H54 (cell line): ENCODE measurements around the gene FNDC7.
"Not testable (repeated sequence)": the region's sequence is repeated elsewhere in the genome, so short reads cannot be mapped to it uniquely, and the experiment has no call there.

ENCODE experiments used
- DNase-seq: peaks from one replicate; pipeline ENCODE4 v3.0.0; 2011; ENCODE audit warnings: low spot score, mixed read lengths; ENCODE audit not compliant: insufficient read length
- FAIRE-seq: peaks from 3 replicates; lab custom pipeline; 2011; peaks lifted over from hg19 to GRCh38; lab: Jason Lieb, UNC
- POLR2A ChIP-seq: IDR thresholded peaks from 2 replicates; pipeline ENCODE4 v1.6.1; 2011; ENCODE audit warnings: low read depth, mild to moderate bottlenecking, low read length

Gene FNDC7

GRCh38 chr1:108712606-108713150 is at the start of gene FNDC7:
TSS of gene FNDC7 (plus strand) at chr1:108712908. CDS start at chr1:108712934, 26 bp downstream.
- no peak for FAIRE-seq
- DNase-seq: no peak
- no peak for TF ChIP-seq POLR2A

GRCh38 chr1:108663074-108663473 is 49.6 kb upstream of the FNDC7 start:
- FAIRE-seq (no peak), DNase-seq (no peak)
- TF ChIP-seq POLR2A: no peak

- no peak for FAIRE-seq
- TF ChIP-seq POLR2A: no peak
Measured at GRCh38 chr1:108664481-108664880, 48.2 kb upstream of the FNDC7 start.

GRCh38 chr1:108665067-108665466 is 47.6 kb upstream of the FNDC7 start:
- TF ChIP-seq POLR2A: no peak
- DNase-seq (no peak), FAIRE-seq (no peak)

More at GRCh38 chr1:108664481-108664880, 48.2 kb upstream of the FNDC7 start:
- no peak for DNase-seq

- TF ChIP-seq POLR2A: no peak
- FAIRE-seq: no peak
- DNase-seq: no peak
Measured at GRCh38 chr1:108665771-108666170, 46.9 kb upstream of the FNDC7 start.

- DNase-seq, FAIRE-seq: not testable (repeated sequence)
Measured at GRCh38 chr1:108667422-108667821, 45.3 kb upstream of the FNDC7 start.

- no peak for FAIRE-seq
- no peak for DNase-seq
- no peak for TF ChIP-seq POLR2A
Measured at GRCh38 chr1:108668777-108669176, 43.9 kb upstream of the FNDC7 start.

- no peak for TF ChIP-seq POLR2A
- FAIRE-seq (no peak), DNase-seq (no peak)
Measured at GRCh38 chr1:108669679-108670078, 43.0 kb upstream of the FNDC7 start.

- no peak for TF ChIP-seq POLR2A
- DNase-seq: no peak
- no peak for FAIRE-seq
Measured at GRCh38 chr1:108670131-108670773, 42.5 kb upstream of the FNDC7 start.

- DNase-seq (no peak), FAIRE-seq (no peak)
- no peak for TF ChIP-seq POLR2A
Measured at GRCh38 chr1:108671143-108671542, 41.6 kb upstream of the FNDC7 start.

GRCh38 chr1:108678706-108679105 is 34.0 kb upstream of the FNDC7 start:
- no peak for FAIRE-seq
- TF ChIP-seq POLR2A: no peak
- no peak for DNase-seq

- no peak for TF ChIP-seq POLR2A
- DNase-seq (no peak), FAIRE-seq (no peak)
Measured at GRCh38 chr1:108679586-108680213, 33.0 kb upstream of the FNDC7 start.

GRCh38 chr1:108681701-108682100 is 31.0 kb upstream of the FNDC7 start:
- not testable (repeated sequence) for DNase-seq, FAIRE-seq

- FAIRE-seq (no peak), DNase-seq (no peak)
- TF ChIP-seq POLR2A: no peak
Measured at GRCh38 chr1:108685529-108685928, 27.2 kb upstream of the FNDC7 start.

- FAIRE-seq (no peak), DNase-seq (no peak)
- no peak for TF ChIP-seq POLR2A
Measured at GRCh38 chr1:108686614-108687313, 25.9 kb upstream of the FNDC7 start.
